Adipocyte (in vitro differentiated cells): ENCODE data around the gene ENAM.
"Not testable (repeated sequence)": the region's sequence is repeated elsewhere in the genome, so short reads cannot be mapped to it uniquely, and the experiment has no call there.

Experiments used
- DNase-seq: peaks from one replicate; pipeline ENCODE4 v3.0.0-alpha.2; 2015; ENCODE audit warnings: low read depth
- H3K27me3 ChIP-seq: replicated peaks from 2 replicates; pipeline ENCODE4 v1.7.0; 2013; ENCODE audit warnings: mild to moderate bottlenecking, low read length, moderate library complexity; ENCODE audit not compliant: control insufficient read depth, insufficient read depth
- H3K36me3 ChIP-seq: 2 replicates; pipeline ENCODE4 v1.7.0; 2013; ENCODE audit warnings: low read length, mild to moderate bottlenecking, moderate library complexity; ENCODE audit not compliant: control insufficient read depth, insufficient read depth, severe bottlenecking
- H3K4me1 ChIP-seq: 2 replicates; pipeline ENCODE4 v1.7.0; 2013; ENCODE audit warnings: mild to moderate bottlenecking, low read length, moderate library complexity; ENCODE audit not compliant: control insufficient read depth, insufficient read depth
- H3K4me3 ChIP-seq: 2 replicates; pipeline ENCODE4 v1.7.0; 2013; ENCODE audit warnings: mild to moderate bottlenecking, low read length, moderate library complexity
- H3K9ac ChIP-seq: 2 replicates; pipeline ENCODE4 v1.7.0; 2013; ENCODE audit warnings: mild to moderate bottlenecking, low read length, moderate library complexity
- H3K9me3 ChIP-seq: 2 replicates; pipeline ENCODE4 v1.7.0; 2013; ENCODE audit warnings: mild to moderate bottlenecking, low read length, moderate library complexity; ENCODE audit not compliant: control insufficient read depth

The ENAM gene

GRCh38 chr4:70630162-70630561, 1.6 kb downstream of the ENAM start:
- DNase-seq, result peak; percentile 7
- no peaks in the 10 kb centered on the region for H3K27me3 ChIP-seq
- no peak overlapping the region for H3K9ac ChIP-seq
- no peaks in the 10 kb centered on the region for H3K36me3 ChIP-seq
- H3K4me1 ChIP-seq, result peaks cover 14% of the 10 kb centered on the region
- no peak overlapping the region for H3K4me3 ChIP-seq
- no peaks in the 10 kb centered on the region for H3K9me3 ChIP-seq

DNA sequence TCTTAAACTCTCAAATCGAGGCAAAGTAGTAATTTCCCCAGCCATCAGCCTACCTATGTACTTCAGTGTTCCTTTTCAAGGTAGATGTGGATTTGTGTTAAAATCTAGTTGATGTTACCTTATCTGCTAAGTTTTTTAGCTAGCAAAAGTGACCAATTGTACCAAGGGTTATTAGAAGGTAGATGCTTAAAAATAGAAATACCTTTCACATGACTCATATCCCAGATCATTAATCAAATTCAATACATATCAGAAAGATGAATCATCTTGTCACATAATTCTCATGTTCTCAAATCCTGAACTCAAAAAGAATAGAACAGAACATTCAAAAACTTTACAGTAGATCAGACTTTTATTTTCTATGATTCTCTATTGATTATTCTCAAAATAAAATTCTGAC, 3.5 kb downstream of the ENAM start:
- H3K4me1 ChIP-seq, result peaks cover 14% of the 10 kb centered on the region
- peak; percentile 13 for DNase-seq
- no peaks in the 10 kb centered on the region for H3K36me3 ChIP-seq
- H3K9ac ChIP-seq, result no peak overlapping the region
- H3K27me3 ChIP-seq, result no peaks in the 10 kb centered on the region
- H3K4me3 ChIP-seq, result no peak overlapping the region
- H3K9me3 ChIP-seq, result no peaks in the 10 kb centered on the region

DNA sequence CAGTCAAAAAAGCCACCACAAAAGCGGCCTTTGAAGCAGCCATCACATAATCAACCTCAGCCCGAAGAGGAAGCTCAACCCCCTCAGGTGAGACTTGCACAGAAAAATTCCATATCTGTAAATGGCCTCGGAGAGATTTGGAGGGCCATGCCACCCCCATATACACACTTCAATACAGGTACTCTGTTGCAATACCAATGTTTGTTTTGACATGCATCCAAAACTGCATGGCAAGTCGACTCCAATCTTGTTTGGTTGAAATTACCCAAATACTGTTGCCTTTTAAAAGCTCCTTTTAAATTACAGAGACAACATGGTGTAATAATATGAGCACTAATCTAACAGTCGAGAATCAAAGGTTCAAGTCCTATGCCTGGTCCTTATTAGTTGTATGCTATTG, 5.9 kb downstream of the ENAM start:
- Histone ChIP-seq H3K4me3 (no peak overlapping the region), H3K9me3 (no peaks in the 10 kb centered on the region), H3K36me3 (no peaks in the 10 kb centered on the region), H3K27me3 (no peaks in the 10 kb centered on the region), H3K4me1 (peaks cover 13% of the 10 kb centered on the region), H3K9ac (no peak overlapping the region)
- DNase-seq, result no peak

DNA sequence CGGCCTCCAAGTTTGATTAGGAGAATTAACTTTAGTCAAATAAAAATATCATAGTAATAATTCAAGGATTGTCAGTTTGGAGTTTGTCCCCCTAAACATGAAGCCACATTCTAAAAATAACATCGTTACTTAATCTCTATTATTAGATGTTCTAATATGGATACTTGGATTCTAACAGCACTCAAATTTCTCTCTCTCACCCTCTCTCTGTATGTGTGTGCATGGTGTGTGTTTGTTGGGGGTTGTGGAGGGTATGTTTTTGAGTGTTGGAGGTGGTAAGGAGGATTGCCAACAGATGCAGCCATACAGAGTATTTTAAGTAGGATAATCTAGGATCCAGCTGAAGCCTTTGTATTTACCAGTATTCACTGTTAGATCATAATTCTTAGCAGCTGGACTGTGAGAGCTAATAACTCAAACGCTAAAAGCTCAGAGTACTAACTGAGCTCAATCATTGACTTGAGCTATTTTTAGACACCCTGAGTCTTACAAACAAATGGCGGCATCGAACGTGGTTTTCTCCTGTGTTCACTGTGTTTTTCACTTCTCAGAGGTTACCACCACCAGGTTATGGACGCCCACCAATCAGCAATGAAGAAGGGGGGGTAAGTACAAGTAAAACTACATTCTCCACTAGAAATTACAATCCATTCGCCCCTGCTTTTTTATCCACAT, 8.8 kb downstream of the ENAM start:
- no peaks in the 10 kb centered on the region for H3K36me3 ChIP-seq
- no peak overlapping the region for H3K9ac ChIP-seq
- no peaks in the 10 kb centered on the region for H3K27me3 ChIP-seq
- no peak for DNase-seq
- H3K9me3 ChIP-seq, result no peaks in the 10 kb centered on the region
- peaks cover 7% of the 10 kb centered on the region for H3K4me1 ChIP-seq
- peak overlapping the region; percentile 9 for H3K4me3 ChIP-seq

DNA sequence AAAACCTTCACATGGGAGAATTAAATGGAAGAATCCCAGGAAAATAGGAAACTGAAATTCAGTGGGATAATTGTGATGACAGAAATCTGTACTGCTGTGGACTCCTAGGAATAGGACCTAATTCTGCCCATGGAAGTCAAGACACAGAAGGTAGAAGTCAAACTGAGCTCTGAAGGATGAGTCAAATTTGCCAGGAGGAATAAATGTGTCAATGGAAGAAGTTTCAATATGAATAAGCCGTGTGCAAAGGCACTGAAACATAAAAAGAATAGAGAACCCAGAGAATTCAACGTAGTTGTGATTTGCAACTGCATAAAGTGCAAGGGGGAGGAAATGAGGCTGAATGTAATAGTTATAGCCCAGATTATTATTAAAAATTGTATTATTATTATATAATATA, 11.6 kb downstream of the ENAM start:
- Histone ChIP-seq H3K4me1 (peaks cover 5% of the 10 kb centered on the region), H3K36me3 (no peaks in the 10 kb centered on the region), H3K9ac (no peak overlapping the region), H3K27me3 (no peaks in the 10 kb centered on the region), H3K4me3 (no peak overlapping the region), H3K9me3 (no peaks in the 10 kb centered on the region)
- DNase-seq, result no peak

DNA sequence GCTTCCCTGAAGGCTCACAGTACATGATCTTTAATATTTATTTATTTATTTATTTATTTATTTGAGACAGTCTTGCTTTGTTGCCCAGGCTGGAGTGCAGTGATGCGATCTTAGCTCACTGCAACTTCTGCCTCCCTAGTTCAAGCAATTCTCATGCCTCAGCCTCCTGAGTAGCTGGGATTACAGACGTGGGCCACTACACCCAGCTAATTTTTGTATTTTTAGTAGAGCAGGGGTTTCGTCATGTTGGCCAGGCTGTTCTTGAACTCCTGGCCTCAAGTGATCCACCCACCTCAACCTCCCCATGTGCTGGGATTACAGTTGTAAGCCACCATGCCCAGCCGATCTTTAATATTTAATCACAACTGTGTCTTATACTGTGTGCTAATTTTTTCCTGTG, 22.2 kb downstream of the ENAM start:
- not testable (repeated sequence) for H3K4me1 ChIP-seq, DNase-seq, H3K36me3 ChIP-seq, H3K9ac ChIP-seq, H3K27me3 ChIP-seq, H3K9me3 ChIP-seq, H3K4me3 ChIP-seq

- H3K36me3 ChIP-seq, result no peaks in the 10 kb centered on the region
- DNase-seq, result peak; percentile 75
- no peaks in the 10 kb centered on the region for H3K4me1 ChIP-seq
- H3K4me3 ChIP-seq, result peak overlapping the region; percentile 46
- no peaks in the 10 kb centered on the region for H3K9me3 ChIP-seq
- no peaks in the 10 kb centered on the region for H3K27me3 ChIP-seq
- peak overlapping the region; percentile 43 for H3K9ac ChIP-seq
These were observed 23.4 kb downstream of the ENAM start for GRCh38 chr4:70651864-70652506.

DNA sequence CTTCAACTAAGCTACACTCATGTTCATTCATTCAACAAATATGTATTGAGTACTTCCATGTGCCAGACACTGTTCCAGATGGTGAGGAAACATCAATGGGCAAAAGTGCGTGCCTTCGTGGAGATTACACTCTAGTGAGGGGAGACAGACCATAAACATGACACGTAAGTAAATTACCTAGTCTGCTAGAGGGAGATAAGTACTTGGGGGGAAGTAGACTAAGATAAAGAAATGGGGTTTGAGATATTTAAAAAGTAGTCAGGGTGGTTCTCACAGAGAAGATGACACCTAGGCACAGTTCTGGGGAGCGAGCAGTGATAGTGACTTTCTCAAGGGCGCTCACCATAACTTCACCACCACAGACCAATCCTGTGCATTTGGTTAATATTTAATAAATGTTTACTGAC, 26.1 kb downstream of the ENAM start:
- Histone ChIP-seq H3K4me3 (no peak overlapping the region), H3K9me3 (no peaks in the 10 kb centered on the region), H3K4me1 (no peaks in the 10 kb centered on the region), H3K9ac (no peak overlapping the region), H3K27me3 (no peaks in the 10 kb centered on the region), H3K36me3 (no peaks in the 10 kb centered on the region)
- no peak for DNase-seq

GRCh38 chr4:70657326-70657725, 28.8 kb downstream of the ENAM start:
- Histone ChIP-seq H3K27me3 (no peaks in the 10 kb centered on the region), H3K9me3 (no peaks in the 10 kb centered on the region), H3K36me3 (no peaks in the 10 kb centered on the region), H3K4me3 (no peak overlapping the region), H3K9ac (no peak overlapping the region), H3K4me1 (no peaks in the 10 kb centered on the region)
- no peak for DNase-seq

DNA sequence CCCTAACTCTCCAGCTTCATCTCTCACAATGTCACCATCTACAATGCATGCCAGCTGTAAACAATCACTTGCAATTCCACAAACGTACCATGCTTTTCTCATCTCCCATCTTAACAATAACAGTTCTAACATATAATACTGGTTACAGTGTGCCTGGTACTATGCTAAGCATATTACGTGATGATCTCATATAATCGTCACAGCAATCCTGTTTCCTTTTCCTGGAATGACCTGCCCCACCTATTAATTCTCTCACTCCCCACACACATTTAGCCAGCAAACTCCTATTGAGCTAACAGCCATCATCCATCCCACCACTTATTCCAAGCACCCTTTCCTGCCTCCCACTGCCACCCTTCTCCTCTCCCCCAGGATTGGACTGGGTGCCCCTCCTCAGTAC, 29.9 kb downstream of the ENAM start:
- no peaks in the 10 kb centered on the region for H3K9me3 ChIP-seq
- no peak overlapping the region for H3K9ac ChIP-seq
- no peaks in the 10 kb centered on the region for H3K27me3 ChIP-seq
- DNase-seq, result no peak
- H3K4me3 ChIP-seq, result no peak overlapping the region
- no peaks in the 10 kb centered on the region for H3K4me1 ChIP-seq
- no peaks in the 10 kb centered on the region for H3K36me3 ChIP-seq

GRCh38 chr4:70660106-70660505, 31.6 kb downstream of the ENAM start:
- Histone ChIP-seq H3K4me1 (no peaks in the 10 kb centered on the region), H3K9me3 (no peaks in the 10 kb centered on the region), H3K4me3 (no peak overlapping the region), H3K36me3 (no peaks in the 10 kb centered on the region), H3K27me3 (no peaks in the 10 kb centered on the region), H3K9ac (no peak overlapping the region)
- DNase-seq, result no peak
